H9 (cell line): ENCODE measurements around the gene SNRNP25. TPM values are rescaled to one million over a fixed set of nuclear protein-coding genes. Genes with fewer than 3 reads are reported as not detected.

Experiments
- DNase-seq: peaks from one replicate; pipeline ENCODE4 v3.0.0-alpha.2; 2017
- H2AFZ ChIP-seq: one replicate; pipeline ENCODE4 v1.6.1; 2013; ENCODE audit warnings: mild to moderate bottlenecking, low read length, control low read depth, moderate library complexity
- H2AK5ac ChIP-seq: 2 replicates; pipeline ENCODE4 v1.6.1; 2013; ENCODE audit warnings: low read length, control low read depth, mixed read lengths; ENCODE audit not compliant: insufficient read length
- H2BK120ac ChIP-seq: one replicate; pipeline ENCODE4 v1.6.1; 2013; ENCODE audit warnings: low read depth, mild to moderate bottlenecking, low read length, control low read depth, inconsistent platforms; ENCODE audit not compliant: poor library complexity, severe bottlenecking
- H2BK12ac ChIP-seq: 2 replicates; pipeline ENCODE4 v1.6.1; 2013; ENCODE audit warnings: low read length, control low read depth, mixed read lengths, low read depth; ENCODE audit not compliant: insufficient read length
- H2BK15ac ChIP-seq: 2 replicates; pipeline ENCODE4 v1.6.1; 2013; ENCODE audit warnings: low read depth, low read length, control low read depth
- H2BK20ac ChIP-seq: one replicate; pipeline ENCODE4 v1.6.1; 2013; ENCODE audit warnings: low read depth, mild to moderate bottlenecking, low read length, control low read depth, inconsistent platforms; ENCODE audit not compliant: poor library complexity, severe bottlenecking
- H2BK5ac ChIP-seq: 2 replicates; pipeline ENCODE4 v1.6.1; 2013; ENCODE audit warnings: low read length, control low read depth, mixed read lengths; ENCODE audit not compliant: insufficient read length
- H3K14ac ChIP-seq: 2 replicates; pipeline ENCODE4 v1.6.1; 2013; ENCODE audit warnings: low read length, control low read depth; ENCODE audit not compliant: insufficient read depth
- H3K18ac ChIP-seq: 2 replicates; pipeline ENCODE4 v1.6.1; 2013; ENCODE audit warnings: low read depth, mild to moderate bottlenecking, mixed read lengths, low read length, control low read depth; ENCODE audit not compliant: insufficient read length
- H3K23ac ChIP-seq: 2 replicates; pipeline ENCODE4 v1.6.1; 2013; ENCODE audit warnings: low read length, control low read depth, mixed read lengths, low read depth; ENCODE audit not compliant: insufficient read length
- H3K23me2 ChIP-seq: 2 replicates; pipeline ENCODE4 v1.6.1; 2013; ENCODE audit warnings: low read depth, mild to moderate bottlenecking, mixed read lengths, low read length, control low read depth; ENCODE audit not compliant: insufficient read length, poor library complexity, severe bottlenecking
- H3K27ac ChIP-seq: 2 replicates; pipeline ENCODE4 v1.5.1; 2013; ENCODE audit warnings: low read length, control low read depth, mixed read lengths, low read depth; ENCODE audit not compliant: insufficient read length
- H3K27me3 ChIP-seq: 2 replicates; pipeline ENCODE4 v1.6.1; 2013; ENCODE audit warnings: low read length, control low read depth, inconsistent platforms; ENCODE audit not compliant: insufficient read depth
- H3K4ac ChIP-seq: 2 replicates; pipeline ENCODE4 v1.6.1; 2013; ENCODE audit warnings: low read depth, mild to moderate bottlenecking, control low read depth, inconsistent platforms, low read length, moderate library complexity
- H3K4me1 ChIP-seq: 2 replicates; pipeline ENCODE4 v1.6.1; 2013; ENCODE audit warnings: low read length, control low read depth, inconsistent platforms; ENCODE audit not compliant: insufficient read depth
- H3K4me2 ChIP-seq: 2 replicates; pipeline ENCODE4 v1.6.1; 2013; ENCODE audit warnings: low read length, control low read depth, mixed read lengths; ENCODE audit not compliant: insufficient read length, insufficient read depth
- H3K56ac ChIP-seq: 2 replicates; pipeline ENCODE4 v1.6.1; 2013; ENCODE audit warnings: low read depth, mild to moderate bottlenecking, mixed read lengths, low read length, control low read depth; ENCODE audit not compliant: insufficient read length
- H3K79me1 ChIP-seq: 2 replicates; pipeline ENCODE4 v1.6.1; 2013; ENCODE audit warnings: low read depth, mild to moderate bottlenecking, moderate library complexity, low read length, control low read depth, inconsistent platforms; ENCODE audit not compliant: insufficient read depth, poor library complexity, severe bottlenecking
- H3K79me2 ChIP-seq: 2 replicates; pipeline ENCODE4 v1.6.1; 2013; ENCODE audit warnings: low read length, control low read depth, inconsistent platforms; ENCODE audit not compliant: insufficient read depth
- H3K9ac ChIP-seq: 2 replicates; pipeline ENCODE4 v1.6.1; 2013; ENCODE audit warnings: low read length, control low read depth, mixed read lengths; ENCODE audit not compliant: insufficient read length; ENCODE audit errors: extremely low read depth
- H3K9me3 ChIP-seq: one replicate; pipeline ENCODE4 v1.6.1; 2013; ENCODE audit warnings: low read depth, low read length, inconsistent platforms; ENCODE audit not compliant: control insufficient read depth
- H3T11ph ChIP-seq: one replicate; pipeline ENCODE4 v1.6.1; 2013; ENCODE audit warnings: mild to moderate bottlenecking, low read length, control low read depth, inconsistent platforms
- H4K20me1 ChIP-seq: one replicate; pipeline ENCODE4 v1.6.1; 2013; ENCODE audit not compliant: control insufficient read depth, insufficient read length, insufficient read depth
- H4K5ac ChIP-seq: 2 replicates; pipeline ENCODE4 v1.6.1; 2013; ENCODE audit warnings: low read depth, mild to moderate bottlenecking, mixed read lengths, low read length, control low read depth; ENCODE audit not compliant: insufficient read length
- H4K8ac ChIP-seq: replicated peaks from 2 replicates; pipeline ENCODE4 v1.6.1; 2013; ENCODE audit warnings: low read length, control low read depth, mixed read lengths, low read depth; ENCODE audit not compliant: insufficient read length
- H4K91ac ChIP-seq: 2 replicates; pipeline ENCODE4 v1.6.1; 2013; ENCODE audit warnings: low read depth, mild to moderate bottlenecking, moderate library complexity, mixed read lengths, low read length, control low read depth; ENCODE audit not compliant: insufficient read length
- H3K27ac Mint-ChIP-seq, 3 experiments: 2 replicates in 2 of 3; 3 replicates in 1 of 3; pipeline ENCODE4 v1.8.0; 2020 to 2021; ENCODE audit warnings: mixed read lengths in 3 of 3, mild to moderate bottlenecking in 1 of 3, moderate library complexity in 1 of 3
- H3K27me3 Mint-ChIP-seq: 2 replicates; pipeline ENCODE4 v1.8.0; 2021; ENCODE audit warnings: low read depth, mild to moderate bottlenecking, moderate library complexity, mixed read lengths
- H3K36me3 Mint-ChIP-seq, 3 experiments: 2 replicates in 2 of 3; 3 replicates in 1 of 3; pipeline ENCODE4 v1.8.0; 2020 to 2021; ENCODE audit warnings: low read depth in 3 of 3, mixed read lengths in 3 of 3; ENCODE audit not compliant: insufficient read depth in 1 of 3
- H3K4me1 Mint-ChIP-seq, 2 experiments: 2 replicates each; pipeline ENCODE4 v1.8.0; 2020; ENCODE audit warnings: mixed read lengths in 2 of 2
- H3K4me3 Mint-ChIP-seq, 2 experiments: 2 replicates in 1 of 2; 3 replicates in 1 of 2; pipeline ENCODE4 v1.8.0; 2020 to 2021; ENCODE audit warnings: mild to moderate bottlenecking in 2 of 2, mixed read lengths in 2 of 2, moderate library complexity in 1 of 2
- H3K9me3 Mint-ChIP-seq, 2 experiments: 2 replicates in 1 of 2; 3 replicates in 1 of 2; pipeline ENCODE4 v1.8.0; 2020; ENCODE audit warnings: mild to moderate bottlenecking in 2 of 2, mixed read lengths in 2 of 2, moderate library complexity in 1 of 2
- CTCF ChIP-seq: fragments of 200-600 bp; sonication (generic); conservative IDR thresholded peaks from 3 replicates; pipeline ENCODE4 v1.8.0; 2021; ENCODE audit warnings: antibody characterized with exemption, mild to moderate bottlenecking
- WGBS: extraction: QIAGEN DNeasy Blood & Tissue Kit; methylation state at CpG from one replicate; pipeline ENCODE4 v1.1.7; 2013; ENCODE audit warnings: missing lambda C conversion rate, low lambda C conversion rate, mixed read lengths; ENCODE audit not compliant: insufficient read length; ENCODE audit errors: extremely low coverage; 5-methylcytosine and 5-hydroxymethylcytosine counted together
- total RNA-seq: library from RNA; stranded (reverse); gene quantifications from 2 replicates; pipeline ENCODE4 v1.2.1, GENCODE V29; 2021

The SNRNP25 gene
- total RNA-seq, 1 experiment from 2014 or later = 78.5 TPM

GRCh38 chr16:47234-47633 lies 6.4 kb upstream of the SNRNP25 start:
- peaks cover 73 to 91% (median 87%) of the 10 kb centered on the region in 3 experiments for H3K36me3 Mint-ChIP-seq
- H4K20me1 ChIP-seq = no peaks in the 10 kb centered on the region
- H3K9me3 ChIP-seq = peaks cover 10% of the 10 kb centered on the region
- H3K56ac ChIP-seq = no peak overlapping the region
- peaks cover 2% of the 10 kb centered on the region for H3K79me1 ChIP-seq
- H3K4me1 Mint-ChIP-seq = peaks cover 9 to 11% of the 10 kb centered on the region in 2 experiments; a peak in 3 of 4 replicates
- no peak overlapping the region for H3K27ac ChIP-seq
- WGBS = no CpG with 5 or more reads among the region's 7 CpGs
- H3K9me3 Mint-ChIP-seq = peaks cover 7 to 10% of the 10 kb centered on the region in 2 experiments; a peak in 4 of 5 replicates
- no peak overlapping the region for H4K5ac ChIP-seq
- no peaks in the 10 kb centered on the region for H3K27me3 ChIP-seq
- no peak overlapping the region for H2BK12ac ChIP-seq
- H3K4me3 Mint-ChIP-seq = no peak overlapping the region
- no peaks in the 10 kb centered on the region for H3K4me1 ChIP-seq
- no peaks in the 10 kb centered on the region for H3K27me3 Mint-ChIP-seq
- H4K8ac ChIP-seq = no peak overlapping the region
- no peak overlapping the region for H3K18ac ChIP-seq
- no peak overlapping the region for H2AFZ ChIP-seq
- H3K4ac ChIP-seq = no peak overlapping the region
- no peak overlapping the region for H3K9ac ChIP-seq
- peaks cover 2% of the 10 kb centered on the region; the same call in 1 of the 2 replicates for H3K79me2 ChIP-seq
- H3K23ac ChIP-seq = no peak overlapping the region
- no peak overlapping the region; a peak in 2 of 7 replicates for H3K27ac Mint-ChIP-seq
- H3T11ph ChIP-seq = no peak overlapping the region
- H3K14ac ChIP-seq = no peak overlapping the region
- no peak overlapping the region for H2BK20ac ChIP-seq
- H2BK15ac ChIP-seq = no peak overlapping the region
- no peaks in the 10 kb centered on the region for H3K23me2 ChIP-seq
- no peak overlapping the region for H4K91ac ChIP-seq
- no peak for TF ChIP-seq CTCF
- H2BK120ac ChIP-seq = no peak overlapping the region
- H3K4me2 ChIP-seq = no peak overlapping the region
- DNase-seq = no peak
- H2BK5ac ChIP-seq = no peak overlapping the region
- H2AK5ac ChIP-seq = no peak overlapping the region
